Frontal cortex (tissue), 4 donors: ENCODE results near the gene CLDN1. TPM values are rescaled to one million over a fixed set of nuclear protein-coding genes. Genes with fewer than 3 reads are reported as not detected.

ENCODE experiments used
- DNase-seq, 2 donors: peaks; one replicate each; pipeline ENCODE4 v3.0.0; 2012; ENCODE audit warnings: low spot score in 2 of 2
- FAIRE-seq: peaks from 2 replicates; lab custom pipeline; 2012; peaks lifted over from hg19 to GRCh38; lab: Jason Lieb, UNC
- total RNA-seq: library from RNA; depleted of rRNA; stranded (reverse); fragments of >200 nt; gene quantifications from one replicate; pipeline ENCODE4 v1.2.3, GENCODE V29; 2014
- donor health status: control.
- donor health status: control.
- donor health status: control.

Gene CLDN1, protein sequence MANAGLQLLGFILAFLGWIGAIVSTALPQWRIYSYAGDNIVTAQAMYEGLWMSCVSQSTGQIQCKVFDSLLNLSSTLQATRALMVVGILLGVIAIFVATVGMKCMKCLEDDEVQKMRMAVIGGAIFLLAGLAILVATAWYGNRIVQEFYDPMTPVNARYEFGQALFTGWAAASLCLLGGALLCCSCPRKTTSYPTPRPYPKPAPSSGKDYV
- total RNA-seq, result 4.1 TPM

DNA sequence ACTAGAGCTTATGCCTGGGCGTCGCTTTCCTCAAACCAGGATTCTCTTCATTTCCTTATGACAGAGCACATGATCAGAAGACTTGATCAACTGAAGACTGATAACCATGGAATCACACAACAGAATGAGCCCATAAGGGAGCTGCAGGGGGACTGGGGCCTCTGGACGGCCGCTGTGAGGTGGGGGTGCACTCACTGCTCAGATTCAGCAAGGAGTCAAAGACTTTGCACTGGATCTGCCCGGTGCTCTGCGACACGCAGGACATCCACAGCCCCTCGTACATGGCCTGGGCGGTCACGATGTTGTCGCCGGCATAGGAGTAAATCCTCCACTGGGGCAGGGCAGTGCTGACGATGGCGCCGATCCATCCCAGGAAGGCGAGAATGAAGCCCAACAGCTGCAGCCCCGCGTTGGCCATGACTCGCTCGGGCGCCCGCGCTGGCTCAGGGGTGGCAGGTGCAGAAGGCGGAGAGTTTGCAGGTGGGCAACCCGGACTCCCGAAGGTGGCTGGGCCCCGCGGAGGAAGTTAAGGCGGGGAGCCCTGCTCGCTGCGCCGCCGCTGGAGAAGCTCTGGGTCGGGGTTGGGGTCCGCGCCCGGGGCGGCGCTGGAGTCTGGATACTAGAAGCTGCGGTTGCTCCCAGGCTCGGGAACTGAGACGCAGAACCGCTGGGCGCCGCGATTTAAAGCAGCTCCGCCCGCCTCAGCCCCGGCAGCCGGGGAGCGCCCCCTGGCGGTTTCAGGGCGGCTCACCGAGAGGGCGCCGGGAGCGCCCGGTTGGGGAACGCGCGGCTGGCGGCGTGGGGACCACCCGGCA is at the start of gene CLDN1:
Gene CLDN1 (minus strand): TSS at position 658 of the 815 bp plus-strand sequence. CDS start 240 bp downstream, at position 418.
- FAIRE-seq (no peak), DNase-seq (peak; percentile 69 to 80)

DNA sequence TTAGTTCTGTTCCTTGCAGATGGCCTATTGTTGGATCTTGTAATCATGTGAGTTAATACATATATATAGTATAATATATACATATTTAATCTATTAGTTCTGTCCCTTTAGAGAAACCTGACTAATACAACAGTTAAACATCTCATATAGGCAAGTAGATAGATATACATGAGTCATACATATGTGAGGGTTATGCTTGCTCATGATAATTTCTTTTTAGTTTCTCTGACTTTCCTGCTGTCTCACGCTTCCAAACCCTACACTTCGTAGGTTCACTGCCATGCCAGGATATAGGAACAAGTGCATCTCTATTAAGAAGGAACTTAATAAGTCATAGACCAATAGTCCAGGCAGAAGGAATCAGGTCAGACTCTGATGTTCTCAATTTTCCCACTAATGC is 48.9 kb upstream of the CLDN1 start:
- FAIRE-seq (no peak), DNase-seq (no peak)

GRCh38 chr3:190370369-190370768 is 48.1 kb upstream of the CLDN1 start:
- no peak for FAIRE-seq
- DNase-seq, result no peak

GRCh38 chr3:190369668-190370295 is 47.5 kb upstream of the CLDN1 start:
- no peak for FAIRE-seq
- no peak for DNase-seq

- FAIRE-seq (no peak), DNase-seq (no peak)
These were observed 46.6 kb upstream of the CLDN1 start for GRCh38 chr3:190368881-190369280.

GRCh38 chr3:190366133-190366532 is 43.9 kb upstream of the CLDN1 start:
- FAIRE-seq, result no peak
- no peak for DNase-seq

DNA sequence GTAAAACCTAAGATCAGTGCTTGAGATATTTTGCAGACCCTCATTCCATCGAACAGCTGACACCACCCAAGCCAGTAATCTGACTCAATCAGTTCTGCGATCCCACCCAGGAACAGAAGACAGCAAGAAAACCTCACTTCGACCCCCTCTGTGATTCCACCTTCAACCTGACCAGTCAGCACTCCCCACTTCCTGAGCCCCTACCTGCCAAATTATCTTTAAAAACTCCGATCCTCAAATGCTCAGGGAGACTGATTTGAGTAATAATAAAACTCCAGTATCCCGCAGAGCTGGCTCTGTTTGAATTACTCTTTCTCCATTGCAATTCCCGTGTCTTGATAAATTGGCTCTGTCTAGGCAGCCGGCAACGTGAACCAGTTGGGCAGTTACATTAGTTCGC is 40.0 kb upstream of the CLDN1 start:
- FAIRE-seq (no peak), DNase-seq (no peak)

DNA sequence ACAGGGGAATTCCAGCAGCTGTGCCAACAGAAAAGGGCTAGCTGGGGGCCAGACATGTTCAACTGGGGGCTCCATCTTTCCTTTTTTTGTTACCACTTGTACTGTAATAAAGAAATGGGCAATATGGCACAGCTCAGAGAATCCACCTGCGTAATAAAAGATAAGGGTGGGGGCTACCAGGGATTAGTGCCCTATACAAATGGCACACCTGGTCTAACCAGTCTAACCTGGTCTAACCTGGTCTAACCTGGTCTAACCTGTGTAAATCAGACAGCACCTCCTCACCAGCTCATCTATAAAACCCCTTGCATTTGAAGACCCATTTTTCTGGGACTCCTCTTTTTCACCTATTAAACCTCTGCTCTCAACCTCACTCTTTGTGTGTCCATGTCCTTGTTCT is 39.5 kb upstream of the CLDN1 start:
- FAIRE-seq (no peak), DNase-seq (no peak)

- DNase-seq, result no peak
- no peak for FAIRE-seq
These were observed 38.0 kb upstream of the CLDN1 start for GRCh38 chr3:190360228-190360627.

DNA sequence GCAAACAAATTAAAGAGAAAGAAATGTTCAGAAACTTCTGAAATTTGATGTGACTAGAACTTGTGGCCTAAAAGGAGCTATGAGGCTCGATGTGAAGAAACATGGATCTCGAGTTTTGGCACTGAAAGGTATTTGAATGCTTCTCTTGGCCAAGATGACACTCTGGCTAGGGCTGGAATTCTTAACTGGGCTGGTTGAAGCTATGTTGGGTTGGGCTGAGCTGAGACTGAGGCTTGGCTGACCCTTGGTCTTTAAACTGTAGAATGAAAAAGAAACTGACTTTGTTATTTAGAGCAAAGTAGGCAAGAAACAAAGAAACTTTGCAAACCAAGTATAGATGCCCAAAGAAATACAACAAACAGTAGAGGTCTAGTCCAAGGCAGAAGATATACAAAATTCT is 37.6 kb upstream of the CLDN1 start:
- no peak for FAIRE-seq

GRCh38 chr3:190357468-190357867 is 35.2 kb upstream of the CLDN1 start:
- no peak for FAIRE-seq
- no peak for DNase-seq

More for the DNA sequence above, 37.6 kb upstream of the CLDN1 start:
- no peak for DNase-seq

DNA sequence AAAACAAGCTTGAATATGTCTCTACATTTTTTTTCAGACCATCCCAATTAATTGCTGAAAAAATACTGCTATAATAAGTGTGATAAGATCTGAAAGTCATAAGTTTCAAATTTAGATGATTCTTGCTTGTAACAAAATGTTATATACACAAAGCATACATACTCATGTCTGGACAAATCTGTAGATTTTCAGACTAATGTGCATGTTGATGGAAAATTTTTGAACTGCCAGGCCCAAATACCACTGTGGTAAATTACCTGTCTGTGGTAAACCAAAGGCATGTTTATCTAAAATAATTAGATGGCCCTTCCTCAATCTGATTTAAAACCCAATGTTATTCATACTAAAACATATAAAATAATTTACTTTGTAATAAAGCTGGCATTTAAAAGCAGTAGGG is 34.0 kb upstream of the CLDN1 start:
- no peak for FAIRE-seq
- no peak for DNase-seq

DNA sequence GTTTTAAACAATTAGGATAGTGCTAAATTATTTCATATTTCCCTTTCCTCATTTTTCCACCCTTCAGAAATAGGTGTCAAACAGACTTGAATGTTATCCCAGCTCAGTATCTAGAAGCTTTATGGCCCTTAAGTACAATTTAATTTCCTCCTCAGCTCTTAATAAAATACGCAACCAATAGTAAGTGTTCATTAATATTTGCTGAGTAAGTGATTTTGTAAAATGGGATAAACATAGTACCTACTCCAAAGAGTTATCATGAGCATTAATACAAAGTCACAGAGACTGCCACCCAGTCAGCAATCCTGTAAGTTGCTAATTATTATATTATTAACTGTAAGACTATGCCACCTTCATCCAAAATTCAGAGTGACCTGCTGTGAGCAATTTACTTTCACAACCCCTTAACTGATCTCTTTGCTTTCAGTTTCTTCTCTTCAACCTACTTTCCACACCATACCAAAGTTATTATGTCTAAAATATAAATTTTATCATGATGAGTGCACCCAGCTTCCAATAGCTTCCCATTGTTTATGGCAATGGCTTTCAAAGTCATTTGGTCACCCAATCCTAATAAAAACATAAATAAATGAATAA is 30.7 kb upstream of the CLDN1 start:
- DNase-seq (no peak), FAIRE-seq (no peak)

DNA sequence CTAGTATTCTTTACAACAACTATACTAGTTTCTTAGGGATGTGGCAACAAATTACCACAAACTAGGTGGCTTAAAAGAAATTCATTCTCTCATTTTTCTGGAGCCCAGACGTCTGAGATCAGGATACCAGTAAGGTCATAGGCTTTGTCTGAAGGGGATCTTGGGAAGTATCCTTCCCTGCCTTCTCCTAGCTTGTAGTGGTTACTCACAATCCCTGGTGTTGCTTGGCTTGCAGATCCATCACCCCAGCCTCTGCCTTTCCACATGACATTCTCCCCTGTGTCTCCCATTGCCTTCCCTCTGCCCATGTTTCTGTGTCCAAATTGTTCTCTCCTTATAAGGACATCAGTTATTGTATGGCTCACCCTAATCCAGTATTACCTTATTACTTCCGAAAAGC is 24.3 kb upstream of the CLDN1 start:
- FAIRE-seq (no peak), DNase-seq (no peak)

DNA sequence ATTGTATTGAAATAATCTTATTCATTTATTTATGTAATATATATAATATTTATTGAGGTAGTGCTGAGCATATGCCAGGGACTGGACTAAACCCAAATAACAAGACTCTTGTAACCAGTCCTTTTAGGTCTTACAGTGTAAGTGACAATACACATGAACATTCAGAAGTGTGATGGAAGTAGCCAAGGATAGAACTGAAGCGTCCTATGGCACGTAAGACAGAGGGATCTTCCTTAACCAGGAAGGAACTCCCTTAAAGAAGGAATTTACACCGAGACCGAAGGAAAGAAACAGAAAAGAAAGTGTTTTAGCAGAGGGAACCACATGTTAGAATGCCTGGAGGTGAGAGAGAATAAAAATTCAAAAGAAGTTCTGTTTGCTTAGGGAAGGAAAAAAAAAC is 23.6 kb upstream of the CLDN1 start:
- no peak for FAIRE-seq
- no peak for DNase-seq

DNA sequence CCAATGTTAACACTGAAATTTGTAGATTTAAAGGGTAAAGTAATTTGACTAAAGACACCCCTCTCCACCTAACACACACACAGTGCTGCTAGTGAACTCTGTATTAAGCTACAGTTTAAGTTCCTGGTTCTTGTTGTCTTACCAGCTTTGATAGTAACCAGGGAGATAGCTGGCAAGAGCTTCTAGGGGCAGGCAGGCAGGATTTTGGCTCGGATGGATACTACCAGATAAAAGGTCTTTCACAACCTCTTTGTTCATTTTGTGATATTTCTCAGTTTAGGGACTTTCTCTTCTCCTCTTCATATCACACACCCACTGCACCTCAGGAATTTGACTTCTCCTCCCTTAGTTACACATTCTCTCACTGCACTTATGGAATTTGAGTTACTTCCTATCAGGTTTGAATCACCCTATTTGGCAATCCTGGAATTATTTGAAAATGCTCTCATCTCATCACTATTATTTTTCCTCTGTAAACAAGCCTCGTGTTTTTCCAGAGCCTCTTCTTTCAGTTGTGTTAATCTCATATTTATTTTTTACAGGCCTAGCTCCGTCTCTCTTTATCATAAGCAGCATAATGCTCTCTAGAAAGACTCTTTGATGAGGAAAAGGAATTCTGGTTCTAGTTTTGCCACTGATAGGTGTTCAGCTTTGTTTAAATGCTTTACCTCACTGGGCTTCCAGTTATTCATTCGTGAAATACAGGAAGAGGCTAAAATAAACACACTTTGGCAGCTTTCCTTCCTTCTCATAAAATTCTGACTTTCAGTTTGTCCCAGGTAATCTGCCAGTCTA is 23.0 kb upstream of the CLDN1 start:
- FAIRE-seq (no peak), DNase-seq (no peak)

GRCh38 chr3:190340071-190340470 is 17.8 kb upstream of the CLDN1 start:
- DNase-seq, result no peak
- FAIRE-seq, result no peak

DNA sequence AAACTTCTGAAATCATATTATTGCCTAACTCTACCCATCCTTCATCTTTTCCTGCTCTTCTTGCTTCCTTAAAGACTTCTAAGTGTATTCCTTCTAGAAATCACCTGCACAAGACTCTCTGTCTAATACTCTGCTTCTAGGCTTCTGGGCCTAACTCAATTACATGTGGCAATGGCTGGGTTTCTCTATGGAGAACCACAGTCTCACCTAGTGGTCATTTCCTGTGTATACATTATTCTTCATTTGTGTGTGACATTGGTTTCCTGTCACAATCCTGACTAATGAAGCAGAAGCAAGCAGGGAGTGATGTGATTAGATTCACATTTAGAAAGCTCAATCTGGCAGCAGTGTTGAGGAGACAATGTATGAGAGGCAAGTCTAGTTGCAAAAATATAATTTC is 16.9 kb upstream of the CLDN1 start:
- no peak for DNase-seq
- FAIRE-seq, result no peak

GRCh38 chr3:190338717-190339116 is 16.5 kb upstream of the CLDN1 start:
- DNase-seq, result no peak
- no peak for FAIRE-seq

DNA sequence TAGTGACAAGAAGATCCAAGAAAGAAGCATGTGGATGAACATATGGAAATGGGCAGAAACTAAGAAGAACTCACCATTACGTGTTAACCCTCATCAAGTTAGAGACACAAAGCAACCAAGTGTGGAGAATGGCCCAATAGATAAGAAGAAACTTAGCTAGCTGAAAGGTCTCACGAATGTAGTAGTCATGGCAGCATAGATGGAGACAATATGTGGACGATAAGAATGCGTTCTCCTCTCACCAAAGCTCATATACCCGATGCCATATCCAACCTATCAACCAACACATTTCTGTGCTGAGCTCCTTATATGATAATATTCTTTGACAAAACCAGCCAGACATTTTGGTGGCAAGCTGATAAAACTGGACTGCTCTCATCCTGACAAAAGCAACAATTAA is 15.1 kb upstream of the CLDN1 start:
- DNase-seq, result no peak
- no peak for FAIRE-seq
